ENCODE data around the gene ZDHHC3.

ZDHHC3 gene

GRCh38 chr3:44893097-44893496 lies 82.9 kb downstream of the ZDHHC3 start:
- peak; percentile 58 for DNase-seq (ENCODE audit: low read depth)

DNA sequence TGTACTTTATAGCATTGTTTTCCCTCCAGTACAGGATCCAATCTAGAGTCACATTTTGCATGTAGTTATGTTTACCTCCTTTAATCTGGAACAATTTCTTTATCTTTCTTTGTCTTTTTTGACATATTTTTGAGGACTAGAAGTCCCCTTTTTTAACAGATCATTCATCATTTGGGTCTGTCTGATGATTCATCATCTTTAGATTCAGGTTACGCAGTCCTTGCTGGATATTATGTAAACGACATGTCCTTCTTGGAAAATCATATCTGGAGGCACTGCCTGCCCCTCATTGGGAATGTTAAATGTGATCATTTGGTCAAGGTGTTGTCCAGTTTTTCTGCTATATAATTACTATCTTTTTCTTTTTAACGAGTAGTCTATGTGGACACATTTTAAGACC lies 83.3 kb downstream of the ZDHHC3 start:
- DNase-seq (ENCODE audit: low read depth) = no peak

DNA sequence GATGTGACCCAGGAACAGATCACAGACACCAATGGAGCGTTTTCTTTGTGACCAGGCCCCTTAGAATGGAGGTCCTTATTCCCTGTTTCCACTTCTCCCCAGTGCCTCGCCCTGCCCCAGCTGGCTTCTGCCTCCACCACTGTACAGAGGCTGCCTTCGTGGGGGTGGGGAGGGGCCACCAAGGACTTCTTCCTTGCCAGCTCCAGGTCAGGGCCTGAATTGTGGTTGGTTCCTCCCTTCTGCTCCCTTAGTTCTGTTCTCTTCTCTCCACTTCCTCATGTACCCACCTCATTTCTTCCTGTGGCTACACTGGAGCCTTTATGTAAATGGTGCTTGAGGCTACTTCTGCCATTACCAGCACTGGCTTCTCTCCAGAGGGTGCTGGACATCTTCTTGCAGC lies 85.1 kb downstream of the ZDHHC3 start:
- DNase-seq (ENCODE audit: low read depth) = no peak

DNA sequence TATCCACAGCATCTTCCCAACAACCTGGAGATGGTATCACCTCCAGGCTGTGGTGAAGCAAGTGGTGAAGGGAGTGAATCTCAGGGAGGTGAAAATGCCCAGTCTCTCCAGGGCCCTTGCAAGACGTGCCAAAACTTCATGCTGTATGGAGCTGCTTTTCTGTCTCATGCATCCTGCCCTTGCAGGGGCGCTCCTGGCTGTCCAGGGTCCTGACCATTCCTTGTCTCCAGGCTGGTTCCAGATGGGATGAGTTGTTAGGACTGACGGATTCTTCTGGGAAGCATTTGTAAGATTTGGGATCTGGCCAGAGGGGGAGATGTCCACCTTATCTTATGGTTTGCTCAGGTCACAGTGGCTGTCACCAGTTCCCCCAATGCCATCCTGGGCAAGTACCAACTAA lies 85.7 kb downstream of the ZDHHC3 start:
- DNase-seq (ENCODE audit: low read depth) = no peak

DNA sequence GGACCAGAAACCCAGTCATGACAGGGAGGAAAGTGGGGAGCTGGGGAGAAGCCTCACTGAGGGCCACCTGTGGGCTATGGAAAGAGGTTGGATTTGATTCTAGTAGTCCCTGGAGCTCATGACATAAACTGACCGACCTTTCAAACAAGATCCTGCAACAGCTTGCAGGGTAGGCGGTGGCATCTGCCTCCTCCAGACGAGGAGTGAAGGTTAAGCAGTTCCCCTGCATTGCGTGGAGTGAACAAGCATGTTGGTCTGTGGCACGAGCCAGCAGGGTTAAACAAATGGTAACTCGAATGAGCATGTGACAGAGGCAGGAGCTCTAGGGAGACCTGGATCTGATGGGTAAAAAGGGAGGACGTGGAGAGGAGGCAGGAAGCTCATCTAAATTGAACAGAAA lies 88.9 kb downstream of the ZDHHC3 start:
- DNase-seq (ENCODE audit: low read depth) = no peak

- no peak for DNase-seq (ENCODE audit: low read depth)
Measured at GRCh38 chr3:44886561-44886960, 89.4 kb downstream of the ZDHHC3 start.

DNA sequence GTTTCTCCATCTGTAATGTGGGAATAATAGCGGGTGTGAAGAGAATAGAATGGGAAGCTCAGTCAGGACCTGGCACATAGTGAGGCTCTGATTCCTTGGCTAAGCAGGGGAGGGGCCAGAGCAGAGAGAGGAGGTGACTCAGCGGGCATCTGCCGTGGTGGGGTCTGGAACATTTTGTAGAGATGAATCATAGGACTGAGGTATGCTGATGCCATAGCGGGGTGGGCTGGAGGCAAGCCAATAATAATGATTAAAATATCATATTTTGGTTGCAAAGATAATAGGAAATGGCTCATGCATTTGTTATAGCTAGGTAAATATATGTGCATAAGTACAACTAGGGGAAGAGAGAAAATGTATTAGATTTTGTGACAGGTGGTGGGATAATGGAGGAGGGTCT lies 90.4 kb downstream of the ZDHHC3 start:
- DNase-seq (ENCODE audit: low read depth) = peak; percentile 80

DNA sequence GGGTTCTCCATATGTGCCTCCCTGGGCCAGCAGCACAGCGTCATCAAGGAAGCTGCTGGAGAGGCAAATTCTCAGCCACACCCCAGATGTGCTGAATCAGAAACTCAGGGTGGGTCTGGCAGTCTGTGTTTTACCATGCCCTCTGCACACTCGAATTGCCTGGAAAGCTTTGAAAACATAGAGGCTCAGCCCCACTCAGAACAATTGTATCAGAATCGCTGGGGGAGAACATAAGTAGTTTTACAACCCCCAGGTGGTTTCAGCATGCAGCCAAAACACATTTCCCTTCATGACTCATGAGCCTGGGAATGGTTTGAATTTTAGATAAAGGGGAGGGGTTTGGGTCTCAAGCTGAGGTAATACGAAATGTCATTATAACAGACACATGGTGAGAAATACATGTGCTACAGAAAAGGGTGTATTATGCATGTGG lies 92.0 kb downstream of the ZDHHC3 start:
- peak; percentile 94 for DNase-seq (ENCODE audit: low read depth)

- no peak for DNase-seq (ENCODE audit: low read depth)
Measured at GRCh38 chr3:44883213-44883955, 92.6 kb downstream of the ZDHHC3 start.

DNA sequence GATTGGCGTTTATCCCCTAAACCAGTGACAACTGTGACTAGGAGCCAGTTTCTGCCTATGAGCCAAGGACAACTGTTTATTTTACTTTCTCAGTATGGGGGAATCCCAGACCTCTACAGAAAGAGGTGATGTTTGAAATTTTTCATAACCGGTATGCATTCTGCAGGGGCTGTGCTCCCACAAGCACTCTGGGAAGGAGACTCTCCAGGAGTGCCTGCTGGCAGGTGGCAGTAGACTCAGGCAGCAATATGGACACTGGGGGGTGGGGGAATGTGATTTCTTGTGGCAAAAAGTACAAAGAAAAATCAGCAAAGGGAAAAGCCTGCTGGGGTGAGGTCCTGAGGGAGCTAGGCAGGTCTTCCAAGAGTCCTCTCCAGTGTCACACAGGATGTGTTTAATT lies 95.7 kb downstream of the ZDHHC3 start:
- DNase-seq (ENCODE audit: low read depth) = no peak

GRCh38 chr3:44877333-44877732 lies 98.6 kb downstream of the ZDHHC3 start:
- DNase-seq (ENCODE audit: low read depth) = no peak

DNA sequence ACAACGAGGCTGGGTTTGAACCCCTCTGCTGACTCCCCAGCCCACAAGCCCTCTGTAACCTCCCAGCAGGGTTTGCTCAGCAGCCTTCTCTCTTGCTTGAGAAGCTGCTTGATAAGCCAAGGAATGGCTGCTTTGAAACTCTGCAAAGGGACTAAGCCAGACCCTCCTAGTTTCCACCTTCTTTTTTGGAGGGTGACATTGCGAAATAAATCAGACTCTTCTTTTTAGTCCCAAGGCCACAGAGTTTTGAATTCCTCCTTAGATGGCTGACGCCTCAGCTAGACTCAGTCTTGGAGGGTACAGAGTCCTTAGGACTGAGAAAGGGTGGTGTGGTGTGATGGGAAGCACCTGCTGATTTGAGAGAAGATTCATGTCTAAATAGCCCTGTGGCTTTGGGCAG lies 100.4 kb downstream of the ZDHHC3 start:
- DNase-seq (ENCODE audit: low read depth) = no peak
